DND-41 (cell line): ENCODE measurements around the gene SMARCD3.

Source experiments
- ATAC-seq: fragments of 200-7000 bp; cut with Tn5 transposase; 3 replicates; pipeline ENCODE4 v1.9.1; 2021; ENCODE audit warnings: low read depth; ENCODE audit not compliant: insufficient read depth
- DNase-seq: peaks from one replicate; pipeline ENCODE4 v3.0.0-alpha.2; 2020
- H2AFZ ChIP-seq: 2 replicates; pipeline ENCODE4 v1.6.0; 2012; ENCODE audit warnings: low read depth, low read length
- H3K27ac ChIP-seq: 2 replicates; pipeline ENCODE4 v1.5.1; 2012; ENCODE audit warnings: low read length, inconsistent platforms
- H3K27me3 ChIP-seq: fragments of 200-600 bp; sonication (generic); 2 replicates; pipeline ENCODE4 v1.6.0; 2012; ENCODE audit warnings: low read length, mild to moderate bottlenecking, inconsistent platforms; ENCODE audit not compliant: insufficient read depth, poor library complexity
- H3K36me3 ChIP-seq: 2 replicates; pipeline ENCODE4 v1.5.1; 2012; ENCODE audit warnings: low read length, inconsistent platforms; ENCODE audit not compliant: insufficient read depth
- H3K4me1 ChIP-seq: 2 replicates; pipeline ENCODE4 v1.5.1; 2012; ENCODE audit warnings: mild to moderate bottlenecking, low read length; ENCODE audit not compliant: insufficient read depth
- H3K4me2 ChIP-seq: 2 replicates; pipeline ENCODE4 v1.6.0; 2012; ENCODE audit warnings: mild to moderate bottlenecking, moderate library complexity, low read length, inconsistent platforms; ENCODE audit not compliant: insufficient read depth
- H3K4me3 ChIP-seq, 2 experiments: fragments of 200-600 bp in 1 of 2; shearing (Covaris generic) in 1 of 2; 2 replicates each; pipeline ENCODE4 v1.5.1; 2012 to 2016; ENCODE audit warnings: inconsistent platforms in 2 of 2, low read length in 2 of 2, mild to moderate bottlenecking in 2 of 2, low read depth in 1 of 2, moderate library complexity in 1 of 2
- H3K79me2 ChIP-seq: 2 replicates; pipeline ENCODE4 v1.6.0; 2012; ENCODE audit warnings: low read length, inconsistent platforms; ENCODE audit not compliant: insufficient read depth
- H3K9ac ChIP-seq: 2 replicates; pipeline ENCODE4 v1.6.0; 2012; ENCODE audit warnings: low read depth, mild to moderate bottlenecking, inconsistent platforms, low read length, moderate library complexity
- H3K9me3 ChIP-seq: 2 replicates; pipeline ENCODE4 v1.5.1; 2012; ENCODE audit warnings: low read length, moderate library complexity, mild to moderate bottlenecking, inconsistent platforms; ENCODE audit not compliant: insufficient read depth, severe bottlenecking
- H4K20me1 ChIP-seq: 2 replicates; pipeline ENCODE4 v1.6.0; 2012; ENCODE audit warnings: low read length; ENCODE audit not compliant: insufficient read depth
- EZH2 ChIP-seq: IDR thresholded peaks from 3 replicates; pipeline ENCODE4 v1.6.1; 2012; ENCODE audit warnings: borderline replicate concordance, low read depth, mild to moderate bottlenecking, moderate library complexity, low read length, inconsistent platforms; ENCODE audit not compliant: severe bottlenecking
- TF ChIP-seq, protein P1 (sequence below): IDR thresholded peaks from 2 replicates; pipeline ENCODE4 v1.5.1; 2012; ENCODE audit warnings: borderline replicate concordance, low read length, moderate library complexity, mild to moderate bottlenecking; ENCODE audit not compliant: poor library complexity, severe bottlenecking; ENCODE audit errors: extremely low read depth

The SMARCD3 gene

DNA sequence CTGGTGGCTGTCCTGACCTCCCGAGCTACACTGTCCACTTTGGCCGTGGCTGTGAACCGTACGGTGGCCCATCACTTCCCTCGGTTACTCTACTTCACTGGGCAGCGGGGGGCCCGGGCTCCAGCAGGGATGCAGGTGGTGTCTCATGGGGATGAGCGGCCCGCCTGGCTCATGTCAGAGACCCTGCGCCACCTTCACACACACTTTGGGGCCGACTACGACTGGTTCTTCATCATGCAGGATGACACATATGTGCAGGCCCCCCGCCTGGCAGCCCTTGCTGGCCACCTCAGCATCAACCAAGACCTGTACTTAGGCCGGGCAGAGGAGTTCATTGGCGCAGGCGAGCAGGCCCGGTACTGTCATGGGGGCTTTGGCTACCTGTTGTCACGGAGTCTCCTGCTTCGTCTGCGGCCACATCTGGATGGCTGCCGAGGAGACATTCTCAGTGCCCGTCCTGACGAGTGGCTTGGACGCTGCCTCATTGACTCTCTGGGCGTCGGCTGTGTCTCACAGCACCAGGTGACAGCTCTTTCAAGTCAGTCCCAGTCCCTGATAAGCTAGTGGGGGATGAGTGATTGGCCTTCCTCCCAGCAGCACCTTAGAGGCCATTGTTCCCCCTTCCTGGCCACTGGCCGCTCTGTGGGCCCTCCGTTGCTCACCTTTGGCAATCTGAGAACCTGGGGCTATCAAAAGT is 13.3 kb downstream of the SMARCD3 start:
- Histone ChIP-seq H3K4me2 (no peak overlapping the region), H3K9ac (no peak overlapping the region), H3K27ac (no peak overlapping the region), H3K4me1 (peaks cover 34% of the 10 kb centered on the region), H3K36me3 (peaks cover 57% of the 10 kb centered on the region), H3K9me3 (no peaks in the 10 kb centered on the region), H3K4me3 (no peak overlapping the region), H4K20me1 (peaks cover 52% of the 10 kb centered on the region), H3K27me3 (no peaks in the 10 kb centered on the region), H3K79me2 (peaks cover 47% of the 10 kb centered on the region), H2AFZ (no peak overlapping the region)
- ATAC-seq (no peak), DNase-seq (no peak)
- TF ChIP-seq, protein P1, sequence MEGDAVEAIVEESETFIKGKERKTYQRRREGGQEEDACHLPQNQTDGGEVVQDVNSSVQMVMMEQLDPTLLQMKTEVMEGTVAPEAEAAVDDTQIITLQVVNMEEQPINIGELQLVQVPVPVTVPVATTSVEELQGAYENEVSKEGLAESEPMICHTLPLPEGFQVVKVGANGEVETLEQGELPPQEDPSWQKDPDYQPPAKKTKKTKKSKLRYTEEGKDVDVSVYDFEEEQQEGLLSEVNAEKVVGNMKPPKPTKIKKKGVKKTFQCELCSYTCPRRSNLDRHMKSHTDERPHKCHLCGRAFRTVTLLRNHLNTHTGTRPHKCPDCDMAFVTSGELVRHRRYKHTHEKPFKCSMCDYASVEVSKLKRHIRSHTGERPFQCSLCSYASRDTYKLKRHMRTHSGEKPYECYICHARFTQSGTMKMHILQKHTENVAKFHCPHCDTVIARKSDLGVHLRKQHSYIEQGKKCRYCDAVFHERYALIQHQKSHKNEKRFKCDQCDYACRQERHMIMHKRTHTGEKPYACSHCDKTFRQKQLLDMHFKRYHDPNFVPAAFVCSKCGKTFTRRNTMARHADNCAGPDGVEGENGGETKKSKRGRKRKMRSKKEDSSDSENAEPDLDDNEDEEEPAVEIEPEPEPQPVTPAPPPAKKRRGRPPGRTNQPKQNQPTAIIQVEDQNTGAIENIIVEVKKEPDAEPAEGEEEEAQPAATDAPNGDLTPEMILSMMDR: no peak
- no peak for TF ChIP-seq EZH2

DNA sequence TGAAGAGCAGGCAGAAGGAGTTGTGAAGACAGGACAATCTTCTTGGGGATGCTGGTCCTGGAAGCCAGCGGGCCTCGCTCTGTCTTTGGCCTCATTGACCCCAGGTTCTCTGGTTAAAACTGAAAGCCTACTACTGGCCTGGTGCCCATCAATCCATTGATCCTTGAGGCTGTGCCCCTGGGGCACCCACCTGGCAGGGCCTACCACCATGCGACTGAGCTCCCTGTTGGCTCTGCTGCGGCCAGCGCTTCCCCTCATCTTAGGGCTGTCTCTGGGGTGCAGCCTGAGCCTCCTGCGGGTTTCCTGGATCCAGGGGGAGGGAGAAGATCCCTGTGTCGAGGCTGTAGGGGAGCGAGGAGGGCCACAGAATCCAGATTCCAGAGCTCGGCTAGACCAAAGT is 14.7 kb downstream of the SMARCD3 start:
- DNase-seq (no peak), ATAC-seq (no peak)
- Histone ChIP-seq H3K4me3 (peak overlapping the region; percentile 90 to 92; a peak in 3 of 4 replicates), H3K4me2 (peak overlapping the region; percentile 76), H2AFZ (no peak overlapping the region), H3K9ac (peak overlapping the region; percentile 75), H3K27ac (peak overlapping the region; percentile 77), H4K20me1 (peaks cover 46% of the 10 kb centered on the region), H3K9me3 (no peaks in the 10 kb centered on the region), H3K36me3 (peaks cover 49% of the 10 kb centered on the region), H3K27me3 (no peaks in the 10 kb centered on the region), H3K4me1 (peaks cover 34% of the 10 kb centered on the region), H3K79me2 (peaks cover 47% of the 10 kb centered on the region)
- TF ChIP-seq, protein P1: no peak
- no peak for TF ChIP-seq EZH2

DNA sequence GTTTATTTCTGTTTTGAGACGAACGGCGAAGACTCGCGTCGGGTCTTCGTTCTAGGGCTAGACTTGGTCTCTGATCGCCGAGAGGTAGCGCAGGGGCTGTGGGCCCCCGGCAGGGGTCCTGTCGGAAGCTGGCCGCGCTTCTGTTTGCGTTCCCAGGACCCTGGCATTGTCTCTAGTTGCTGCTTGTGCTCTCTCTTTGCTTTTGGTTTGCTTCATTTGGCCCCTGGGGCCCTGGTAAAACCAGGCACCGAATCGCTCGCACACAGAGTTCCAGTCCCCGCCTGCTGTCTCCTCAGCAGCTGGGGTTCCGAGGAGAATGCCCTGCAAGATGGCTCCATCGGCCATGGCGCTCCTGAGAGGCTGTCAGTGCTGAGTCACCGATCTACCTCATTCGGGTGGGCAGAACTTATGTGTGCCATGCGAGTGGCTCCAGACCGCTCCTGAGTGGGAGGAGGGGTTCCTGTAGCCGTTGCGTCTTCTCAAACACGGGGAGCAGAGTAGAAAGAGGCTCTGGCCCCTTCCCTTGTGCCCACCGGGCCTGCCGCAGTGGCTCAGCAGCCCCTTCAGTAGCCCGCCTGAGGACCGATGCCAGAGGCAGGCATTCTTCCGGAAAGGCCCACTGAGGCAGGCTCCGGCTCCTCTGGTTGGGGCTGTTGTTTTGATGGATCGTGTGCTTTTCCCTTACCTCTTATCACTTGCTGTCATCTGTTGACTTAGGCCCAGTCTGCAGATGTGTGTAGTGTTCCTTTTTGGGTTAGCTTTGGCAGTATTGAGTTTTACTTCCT is 15.4 kb downstream of the SMARCD3 start:
- peak; percentile 72 for ATAC-seq
- Histone ChIP-seq H3K79me2 (peaks cover 47% of the 10 kb centered on the region), H2AFZ (peak overlapping the region; percentile 89; the same call in 1 of the 2 replicates)

More for the DNA sequence above, 15.4 kb downstream of the SMARCD3 start:
- Histone ChIP-seq H3K4me2 (peak overlapping the region; percentile 76), H4K20me1 (peaks cover 43% of the 10 kb centered on the region), H3K4me1 (peaks cover 38% of the 10 kb centered on the region), H3K9me3 (no peaks in the 10 kb centered on the region), H3K27me3 (no peaks in the 10 kb centered on the region), H3K36me3 (peaks cover 45% of the 10 kb centered on the region), H3K4me3 (peak overlapping the region; percentile 90 to 92), H3K9ac (peak overlapping the region; percentile 75), H3K27ac (peak overlapping the region; percentile 77)
- peak; percentile 76 for DNase-seq
- no peak for TF ChIP-seq EZH2
- TF ChIP-seq, protein P1: peak; percentile 3
